ENCODE results near the gene MGLL.

MGLL gene

GRCh38 chr3:127812151-127812550 is 10.2 kb downstream of the MGLL start:
- TF ChIP-seq EZH2 (IDR thresholded peaks at IDR 0.05; ENCODE audit: borderline replicate concordance, low read depth, low read length, severe bottlenecking): no peak
- TF ChIP-seq, protein P1, sequence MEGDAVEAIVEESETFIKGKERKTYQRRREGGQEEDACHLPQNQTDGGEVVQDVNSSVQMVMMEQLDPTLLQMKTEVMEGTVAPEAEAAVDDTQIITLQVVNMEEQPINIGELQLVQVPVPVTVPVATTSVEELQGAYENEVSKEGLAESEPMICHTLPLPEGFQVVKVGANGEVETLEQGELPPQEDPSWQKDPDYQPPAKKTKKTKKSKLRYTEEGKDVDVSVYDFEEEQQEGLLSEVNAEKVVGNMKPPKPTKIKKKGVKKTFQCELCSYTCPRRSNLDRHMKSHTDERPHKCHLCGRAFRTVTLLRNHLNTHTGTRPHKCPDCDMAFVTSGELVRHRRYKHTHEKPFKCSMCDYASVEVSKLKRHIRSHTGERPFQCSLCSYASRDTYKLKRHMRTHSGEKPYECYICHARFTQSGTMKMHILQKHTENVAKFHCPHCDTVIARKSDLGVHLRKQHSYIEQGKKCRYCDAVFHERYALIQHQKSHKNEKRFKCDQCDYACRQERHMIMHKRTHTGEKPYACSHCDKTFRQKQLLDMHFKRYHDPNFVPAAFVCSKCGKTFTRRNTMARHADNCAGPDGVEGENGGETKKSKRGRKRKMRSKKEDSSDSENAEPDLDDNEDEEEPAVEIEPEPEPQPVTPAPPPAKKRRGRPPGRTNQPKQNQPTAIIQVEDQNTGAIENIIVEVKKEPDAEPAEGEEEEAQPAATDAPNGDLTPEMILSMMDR (IDR thresholded peaks at IDR 0.05; ENCODE audit: borderline replicate concordance, extremely low read depth, low read length, poor library complexity, severe bottlenecking): no peak
- no peaks in the 10 kb centered on the region for H4K20me1 ChIP-seq (ENCODE audit: insufficient read depth, low read length)
- no peaks in the 10 kb centered on the region for H3K4me1 ChIP-seq (ENCODE audit: insufficient read depth, low read length)
- peaks cover 8% of the 10 kb centered on the region for H3K27me3 ChIP-seq (ENCODE audit: insufficient read depth, low read length, poor library complexity)
- no peak overlapping the region for H2AFZ ChIP-seq (ENCODE audit: low read depth, low read length)
- ATAC-seq (ENCODE audit: insufficient read depth, low read depth) (no peak), DNase-seq (no peak)
- H3K27ac ChIP-seq (ENCODE audit: low read length): no peak overlapping the region
- no peaks in the 10 kb centered on the region for H3K36me3 ChIP-seq (ENCODE audit: insufficient read depth, low read length)
- no peaks in the 10 kb centered on the region for H3K79me2 ChIP-seq (ENCODE audit: insufficient read depth, low read length)
- H3K9me3 ChIP-seq (ENCODE audit: insufficient read depth, low read length, severe bottlenecking): no peaks in the 10 kb centered on the region
- H3K4me3 ChIP-seq (ENCODE audit: low read depth in 1 of 2, low read length in 2 of 2): no peak overlapping the region
- H3K4me2 ChIP-seq (ENCODE audit: insufficient read depth, low read length): no peak overlapping the region
- no peak overlapping the region for H3K9ac ChIP-seq (ENCODE audit: low read depth, low read length)

DNA sequence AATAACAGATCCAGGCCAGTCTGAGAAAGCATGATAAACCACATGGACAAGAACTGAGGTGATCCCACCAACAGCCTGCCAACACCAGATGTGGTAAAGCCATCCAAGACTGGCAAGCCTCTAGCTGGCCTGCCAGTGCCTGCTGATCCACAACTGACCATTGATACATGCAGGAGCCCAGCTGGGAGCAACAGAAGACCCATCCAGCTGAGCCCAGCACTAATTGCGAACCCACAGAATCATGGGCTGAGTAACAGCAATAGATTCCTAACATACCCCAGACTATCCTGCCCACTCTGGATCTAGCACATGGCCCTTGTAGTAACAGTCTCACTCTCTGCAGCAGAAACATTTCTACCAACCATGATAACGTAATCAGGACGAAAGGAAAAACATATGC is 10.6 kb downstream of the MGLL start:
- Histone ChIP-seq H3K9me3 (ENCODE audit: insufficient read depth, low read length, severe bottlenecking) (no peaks in the 10 kb centered on the region), H4K20me1 (ENCODE audit: insufficient read depth, low read length) (no peaks in the 10 kb centered on the region), H3K27me3 (ENCODE audit: insufficient read depth, low read length, poor library complexity) (peaks cover 8% of the 10 kb centered on the region), H3K4me1 (ENCODE audit: insufficient read depth, low read length) (no peaks in the 10 kb centered on the region), H3K36me3 (ENCODE audit: insufficient read depth, low read length) (no peaks in the 10 kb centered on the region), H3K4me3 (ENCODE audit: low read depth in 1 of 2, low read length in 2 of 2) (no peak overlapping the region), H3K9ac (ENCODE audit: low read depth, low read length) (no peak overlapping the region), H2AFZ (ENCODE audit: low read depth, low read length) (no peak overlapping the region), H3K4me2 (ENCODE audit: insufficient read depth, low read length) (no peak overlapping the region), H3K79me2 (ENCODE audit: insufficient read depth, low read length) (no peaks in the 10 kb centered on the region), H3K27ac (ENCODE audit: low read length) (no peak overlapping the region)
- DNase-seq (no peak), ATAC-seq (ENCODE audit: insufficient read depth, low read depth) (no peak)
- TF ChIP-seq, protein P1 (IDR thresholded peaks at IDR 0.05; ENCODE audit: borderline replicate concordance, extremely low read depth, low read length, poor library complexity, severe bottlenecking): no peak
- TF ChIP-seq EZH2 (IDR thresholded peaks at IDR 0.05; ENCODE audit: borderline replicate concordance, low read depth, low read length, severe bottlenecking): no peak

GRCh38 chr3:127809611-127810010 is 12.7 kb downstream of the MGLL start:
- H3K4me2 ChIP-seq (ENCODE audit: insufficient read depth, low read length): no peak overlapping the region
- no peaks in the 10 kb centered on the region for H3K36me3 ChIP-seq (ENCODE audit: insufficient read depth, low read length)
- ATAC-seq (ENCODE audit: insufficient read depth, low read depth) (no peak), DNase-seq (no peak)
- TF ChIP-seq, protein P1 (IDR thresholded peaks at IDR 0.05; ENCODE audit: borderline replicate concordance, extremely low read depth, low read length, poor library complexity, severe bottlenecking): no peak
- TF ChIP-seq EZH2 (IDR thresholded peaks at IDR 0.05; ENCODE audit: borderline replicate concordance, low read depth, low read length, severe bottlenecking): no peak
- H3K9ac ChIP-seq (ENCODE audit: low read depth, low read length): no peak overlapping the region
- no peak overlapping the region for H3K27ac ChIP-seq (ENCODE audit: low read length)
- no peaks in the 10 kb centered on the region for H3K4me1 ChIP-seq (ENCODE audit: insufficient read depth, low read length)
- H4K20me1 ChIP-seq (ENCODE audit: insufficient read depth, low read length): no peaks in the 10 kb centered on the region
- H3K4me3 ChIP-seq (ENCODE audit: low read depth in 1 of 2, low read length in 2 of 2): no peak overlapping the region
- no peak overlapping the region for H2AFZ ChIP-seq (ENCODE audit: low read depth, low read length)
- no peaks in the 10 kb centered on the region for H3K9me3 ChIP-seq (ENCODE audit: insufficient read depth, low read length, severe bottlenecking)
- H3K79me2 ChIP-seq (ENCODE audit: insufficient read depth, low read length): no peaks in the 10 kb centered on the region
- H3K27me3 ChIP-seq (ENCODE audit: insufficient read depth, low read length, poor library complexity): peaks cover 8% of the 10 kb centered on the region

GRCh38 chr3:127809211-127809610 is 13.1 kb downstream of the MGLL start:
- Histone ChIP-seq H4K20me1 (ENCODE audit: insufficient read depth, low read length) (no peaks in the 10 kb centered on the region), H3K27ac (ENCODE audit: low read length) (no peak overlapping the region), H3K9me3 (ENCODE audit: insufficient read depth, low read length, severe bottlenecking) (no peaks in the 10 kb centered on the region), H3K9ac (ENCODE audit: low read depth, low read length) (no peak overlapping the region), H3K79me2 (ENCODE audit: insufficient read depth, low read length) (no peaks in the 10 kb centered on the region), H2AFZ (ENCODE audit: low read depth, low read length) (no peak overlapping the region), H3K36me3 (ENCODE audit: insufficient read depth, low read length) (no peaks in the 10 kb centered on the region), H3K4me2 (ENCODE audit: insufficient read depth, low read length) (no peak overlapping the region), H3K4me1 (ENCODE audit: insufficient read depth, low read length) (no peaks in the 10 kb centered on the region), H3K4me3 (ENCODE audit: low read depth in 1 of 2, low read length in 2 of 2) (no peak overlapping the region), H3K27me3 (ENCODE audit: insufficient read depth, low read length, poor library complexity) (peaks cover 7% of the 10 kb centered on the region)
- ATAC-seq (ENCODE audit: insufficient read depth, low read depth): no peak
- TF ChIP-seq, protein P1 (IDR thresholded peaks at IDR 0.05; ENCODE audit: borderline replicate concordance, extremely low read depth, low read length, poor library complexity, severe bottlenecking): no peak
- TF ChIP-seq EZH2 (IDR thresholded peaks at IDR 0.05; ENCODE audit: borderline replicate concordance, low read depth, low read length, severe bottlenecking): no peak
- no peak for DNase-seq
